Fibroblast of skin of abdomen (primary cell): Measurements from ENCODE around the gene C5orf24. TPM values are rescaled to one million over a fixed set of nuclear protein-coding genes. Genes with fewer than 3 reads are reported as not detected.
A peak's percentile ranks its signal among the peaks of the same experiment; 100 is the strongest.
"Not testable (repeated sequence)": the region's sequence is repeated elsewhere in the genome, so short reads cannot be mapped to it uniquely, and the experiment has no call there.

Source experiments
- DNase-seq: peaks from one replicate; pipeline ENCODE4 v3.0.0-alpha.2; 2013
- polyA plus RNA-seq, 2 experiments: library from polyadenylated mRNA; unstranded; fragments of 120-200 nt; gene quantifications; one replicate each; pipeline ENCODE4 v1.2.1, GENCODE V29; 2013; ENCODE audit not compliant: insufficient read length in 2 of 2

Gene C5orf24
- polyA plus RNA-seq (2013, experiment 1 of 2; ENCODE audit: insufficient read length): 48.2 TPM
- polyA plus RNA-seq (2013, experiment 2 of 2; ENCODE audit: insufficient read length): 51.0 TPM

- peak; percentile 96 for DNase-seq
Measured at GRCh38 chr5:134845852-134846640, at the start of gene C5orf24. Gene C5orf24 (plus strand): TSS chr5:134845968. CDS start chr5:134854901, 8,933 bp downstream.

DNA sequence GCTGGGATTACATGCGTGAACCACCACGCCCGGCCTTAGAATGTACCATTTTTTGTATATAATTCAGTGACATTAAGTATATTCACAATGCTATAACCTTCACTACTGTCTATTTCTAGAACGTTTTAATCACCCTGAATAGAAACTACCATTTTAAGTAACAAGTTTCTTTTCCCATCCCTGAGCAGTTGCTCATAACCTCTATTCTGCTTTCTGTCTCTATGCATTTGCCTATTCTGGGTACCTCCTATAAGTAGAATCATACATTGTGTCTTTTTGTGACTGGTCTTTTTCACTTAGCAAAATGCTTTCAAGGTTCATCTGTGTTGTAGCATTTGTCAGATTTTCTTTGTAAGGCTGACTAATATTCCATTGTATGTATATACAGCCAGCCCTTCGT lies 47.3 kb upstream of the C5orf24 start:
- no peak for DNase-seq

GRCh38 chr5:134803821-134804220 lies 41.9 kb upstream of the C5orf24 start:
- DNase-seq: no peak

- DNase-seq: no peak
Measured at GRCh38 chr5:134813407-134813806, 32.4 kb upstream of the C5orf24 start.

GRCh38 chr5:134813827-134814226 lies 31.9 kb upstream of the C5orf24 start:
- no peak for DNase-seq

DNA sequence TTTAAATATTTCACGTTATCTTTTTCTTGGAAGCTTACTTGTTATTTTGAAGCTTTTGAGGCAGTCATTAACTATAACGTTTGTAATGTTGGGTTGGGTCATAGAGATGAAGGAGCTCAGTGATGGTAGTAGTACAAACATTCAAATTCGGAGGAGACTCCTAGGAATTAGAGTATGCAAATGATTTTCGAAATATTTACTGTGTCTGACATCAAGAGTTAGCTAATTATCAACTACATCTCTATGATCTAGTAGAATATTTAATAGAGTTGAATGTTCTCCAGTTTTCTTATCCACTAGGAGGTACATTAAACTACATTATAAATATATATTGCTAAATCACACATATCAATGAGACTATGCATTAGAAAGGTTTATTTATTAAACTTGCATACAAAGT lies 28.8 kb upstream of the C5orf24 start:
- DNase-seq: no peak

DNA sequence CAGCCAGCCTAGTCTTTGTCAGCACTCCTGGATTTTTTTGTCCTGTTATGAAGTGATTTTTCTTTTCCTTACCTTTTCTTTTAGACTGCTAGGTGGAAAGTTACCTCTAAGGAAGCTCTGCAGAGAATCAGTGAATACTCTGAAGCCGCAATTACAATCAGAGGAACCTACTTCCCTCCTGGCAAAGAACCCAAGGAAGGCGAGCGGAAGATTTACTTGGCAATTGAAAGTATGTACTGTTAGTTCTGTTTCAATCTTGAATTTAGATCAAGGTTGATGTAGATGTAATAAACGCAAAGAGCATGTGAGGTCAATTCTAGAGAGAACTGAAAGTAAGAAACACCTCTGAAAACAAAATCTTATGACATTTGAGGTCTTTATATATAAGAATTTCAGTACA lies 27.0 kb upstream of the C5orf24 start:
- DNase-seq: no peak

DNA sequence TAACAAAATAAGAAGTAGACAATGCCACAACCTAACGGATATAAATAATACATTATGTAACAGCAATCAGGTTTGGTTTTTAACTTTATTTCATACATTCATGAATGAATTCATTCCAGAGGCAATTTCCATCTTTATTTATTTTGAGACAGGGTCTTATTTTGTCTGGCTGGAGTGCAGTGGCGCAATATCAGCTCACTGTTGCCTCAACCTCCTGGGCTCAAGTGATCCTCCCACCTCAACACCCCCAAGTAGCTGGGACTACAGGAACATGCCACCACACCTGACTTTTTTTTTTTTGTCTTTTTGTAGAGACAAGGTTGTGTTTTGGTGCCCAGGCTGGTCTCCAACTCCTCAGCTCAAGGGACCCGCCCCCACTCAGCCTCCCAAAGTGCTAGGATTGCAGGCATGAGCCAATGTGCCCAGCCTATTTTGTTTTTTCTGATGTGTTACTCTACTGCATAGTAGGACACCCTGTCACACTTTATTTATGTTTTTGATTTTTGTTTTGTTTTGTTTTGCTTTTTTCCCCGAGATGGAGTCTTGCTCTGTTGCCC lies 26.3 kb upstream of the C5orf24 start:
- DNase-seq: no peak

DNA sequence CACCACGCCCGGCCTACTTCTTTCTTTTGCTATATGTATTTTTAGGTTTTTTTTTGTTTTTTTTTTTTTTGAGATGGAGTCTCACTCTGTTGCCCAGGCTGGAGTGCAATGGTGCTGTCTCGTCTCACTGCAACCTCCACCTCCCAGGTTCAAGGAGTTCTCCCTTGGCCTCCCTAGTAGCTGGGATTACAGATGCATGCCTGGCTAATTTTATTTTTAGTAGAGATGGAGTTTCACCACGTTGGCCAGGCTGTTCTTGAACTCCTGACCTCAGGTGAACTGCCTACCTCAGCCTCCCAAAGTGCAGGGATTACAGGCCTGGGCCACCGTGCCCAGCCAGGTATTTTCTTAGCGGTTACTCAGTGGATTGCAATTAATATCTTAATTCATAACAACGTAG lies 23.9 kb upstream of the C5orf24 start:
- no peak for DNase-seq

- DNase-seq: no peak
Measured at GRCh38 chr5:134824681-134825080, 21.1 kb upstream of the C5orf24 start.

DNA sequence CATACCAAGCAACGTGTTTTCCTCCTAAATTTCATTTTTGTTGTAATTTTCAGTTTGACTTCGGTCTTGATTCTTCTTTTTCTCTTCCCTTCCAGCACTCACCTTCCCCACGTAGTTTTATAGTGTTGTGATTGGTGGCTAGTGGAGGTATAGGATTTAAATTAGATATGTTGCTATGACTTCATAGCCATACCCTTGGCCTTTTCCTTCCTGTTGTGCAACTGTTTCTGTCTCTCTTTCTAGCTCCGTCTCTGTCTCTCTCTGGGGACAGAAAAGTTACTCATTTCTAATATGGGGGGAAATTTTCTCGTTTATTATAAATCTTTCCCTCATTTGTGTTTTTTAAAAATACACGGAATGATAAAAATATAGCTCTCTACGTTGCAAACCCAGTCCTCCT lies 20.6 kb upstream of the C5orf24 start:
- DNase-seq: no peak

- DNase-seq: peak; percentile 70
Measured at GRCh38 chr5:134833340-134834032, 12.3 kb upstream of the C5orf24 start.

DNA sequence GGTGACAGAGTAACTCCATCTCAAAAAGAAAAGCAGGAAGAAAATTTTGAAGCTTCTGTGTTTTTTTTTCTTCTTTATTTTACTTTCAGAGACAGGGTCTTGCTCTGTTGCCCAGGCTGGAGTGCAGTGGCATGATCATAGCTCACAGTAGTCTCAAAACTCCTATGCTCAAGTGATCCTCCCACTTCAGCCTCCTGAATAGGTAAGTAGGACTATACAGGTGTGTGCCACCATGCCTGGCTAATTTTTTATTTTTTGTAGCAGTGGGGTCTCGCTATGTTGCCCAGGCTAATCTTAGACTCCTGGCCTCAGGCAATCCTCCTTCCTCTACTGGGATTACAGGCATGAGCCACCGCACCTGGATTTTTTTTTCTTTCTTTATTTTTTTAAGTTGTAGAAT lies 10.1 kb upstream of the C5orf24 start:
- no peak for DNase-seq

DNA sequence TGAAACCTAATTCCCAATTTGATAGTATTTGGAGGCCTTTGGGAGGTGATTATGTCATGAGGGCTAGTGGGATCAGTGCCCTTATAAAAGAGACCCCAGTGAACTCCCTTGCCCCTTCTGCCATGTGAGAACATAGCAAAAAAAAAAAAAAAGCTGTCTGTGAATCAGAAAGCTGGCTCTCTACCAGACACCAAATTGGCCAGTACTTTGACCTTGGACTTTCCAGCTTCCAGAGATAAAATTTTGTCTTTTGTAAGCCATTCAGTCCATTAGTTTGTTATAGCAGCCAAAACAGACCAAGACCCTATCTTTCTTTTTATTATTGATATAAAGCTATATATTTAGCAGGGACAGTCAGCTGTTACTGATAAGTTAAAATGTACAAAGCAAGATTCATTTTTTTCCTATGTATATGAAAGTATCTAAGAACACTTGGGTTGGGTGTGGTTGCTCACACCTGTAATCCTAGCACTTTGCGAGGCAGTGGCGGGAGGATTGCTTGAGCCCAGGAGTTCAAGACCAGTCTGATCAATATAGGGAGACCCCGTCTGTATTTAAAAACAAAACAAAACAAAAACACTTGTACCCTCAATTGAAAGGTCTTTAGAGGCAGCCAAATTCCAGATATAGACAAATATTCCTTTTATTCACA lies 8.1 kb upstream of the C5orf24 start:
- no peak for DNase-seq

DNA sequence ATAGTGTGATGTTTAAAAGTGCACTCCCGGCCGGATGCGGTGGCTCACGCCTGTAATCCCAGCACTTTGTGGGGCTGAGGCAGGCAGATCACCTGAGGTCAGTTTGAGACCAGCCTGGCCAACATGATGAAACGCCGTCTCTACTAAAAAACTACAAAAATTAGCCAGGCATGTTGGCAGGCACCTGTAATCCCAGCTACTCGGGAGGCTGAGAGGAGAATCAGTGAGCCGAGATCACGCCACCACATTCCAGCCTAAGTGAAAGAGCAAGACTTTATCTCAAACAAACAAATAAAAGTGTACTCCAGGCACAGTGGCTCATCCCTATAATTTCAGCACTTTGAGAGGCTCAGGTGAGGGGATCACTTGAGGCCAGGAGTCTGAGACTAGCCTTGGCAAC lies 7.4 kb upstream of the C5orf24 start:
- not testable (repeated sequence) for DNase-seq

DNA sequence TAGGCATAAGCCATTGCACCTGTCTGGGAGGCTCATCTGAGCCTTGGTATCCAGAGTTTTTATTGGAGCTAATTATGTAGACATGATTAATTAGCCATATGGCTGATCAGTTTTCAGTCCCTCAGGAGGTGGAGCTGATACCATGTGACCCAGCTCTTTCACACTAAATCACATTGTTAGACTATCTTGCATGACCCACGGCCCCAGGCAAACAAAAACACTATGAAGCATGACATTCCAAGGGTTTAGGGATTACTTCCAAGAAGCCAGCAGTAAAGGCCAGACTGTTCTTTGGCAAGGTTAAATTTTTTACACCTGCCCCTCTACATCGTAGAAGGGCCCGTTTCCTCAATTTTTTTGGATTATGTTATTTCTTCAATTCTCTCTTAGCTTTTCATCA lies 5.0 kb upstream of the C5orf24 start:
- DNase-seq: no peak

GRCh38 chr5:134844252-134844651 lies 1.5 kb upstream of the C5orf24 start:
- no peak for DNase-seq

GRCh38 chr5:134845335-134845851 lies 375 bp upstream of the C5orf24 start:
- peak; percentile 27 for DNase-seq

GRCh38 chr5:134846641-134846960 lies 833 bp downstream of the C5orf24 start:
- DNase-seq: peak; percentile 8

GRCh38 chr5:134849434-134849933 lies 3.7 kb downstream of the C5orf24 start:
- not testable (repeated sequence) for DNase-seq

- DNase-seq: peak; percentile 53
Measured at GRCh38 chr5:134851307-134851923, 5.6 kb downstream of the C5orf24 start.

DNA sequence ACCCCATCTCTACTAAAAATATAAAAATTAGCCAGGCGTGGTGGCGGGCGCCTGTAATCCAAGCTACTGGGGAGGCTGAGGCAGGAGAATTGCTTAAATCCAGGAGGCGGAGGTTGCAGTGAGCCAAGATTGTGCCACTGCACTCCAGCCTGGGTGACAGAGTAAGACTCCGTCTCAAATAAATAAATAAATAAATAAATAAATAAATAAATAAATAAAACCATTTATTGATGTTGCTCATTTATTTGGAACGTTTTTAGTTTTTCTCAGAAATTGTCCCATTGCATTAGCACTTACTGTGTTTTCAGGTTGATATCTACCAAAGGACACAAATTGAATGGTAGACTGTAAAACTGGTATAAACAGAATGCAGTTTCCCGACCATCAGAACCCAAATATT lies 10.7 kb downstream of the C5orf24 start:
- DNase-seq: not testable (repeated sequence)
